ENCODE results near the gene MLPH.
"Not testable (repeated sequence)": the region's sequence is repeated elsewhere in the genome, so short reads cannot be mapped to it uniquely, and the experiment has no call there.

Gene MLPH

DNA sequence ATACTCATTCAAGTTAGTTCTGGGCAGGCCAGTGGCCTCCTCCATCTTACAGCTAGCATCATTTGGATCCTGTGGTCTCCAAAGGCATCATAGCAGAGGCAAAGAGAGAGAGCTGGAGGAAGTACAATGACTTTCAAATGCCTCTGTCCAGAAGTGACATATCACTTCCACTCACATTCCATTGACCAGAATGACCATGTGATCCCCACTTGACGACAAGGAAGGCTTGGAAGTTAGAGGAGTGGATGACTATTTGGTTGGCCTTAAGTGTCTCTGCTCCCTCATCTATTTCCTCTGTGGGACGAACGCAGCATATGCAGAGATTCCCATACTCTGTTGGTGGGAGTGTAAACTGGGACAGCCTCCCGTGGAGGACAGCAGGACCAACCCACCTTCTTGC lies 27.8 kb upstream of the MLPH start:
- DNase-seq, result no peak

DNA sequence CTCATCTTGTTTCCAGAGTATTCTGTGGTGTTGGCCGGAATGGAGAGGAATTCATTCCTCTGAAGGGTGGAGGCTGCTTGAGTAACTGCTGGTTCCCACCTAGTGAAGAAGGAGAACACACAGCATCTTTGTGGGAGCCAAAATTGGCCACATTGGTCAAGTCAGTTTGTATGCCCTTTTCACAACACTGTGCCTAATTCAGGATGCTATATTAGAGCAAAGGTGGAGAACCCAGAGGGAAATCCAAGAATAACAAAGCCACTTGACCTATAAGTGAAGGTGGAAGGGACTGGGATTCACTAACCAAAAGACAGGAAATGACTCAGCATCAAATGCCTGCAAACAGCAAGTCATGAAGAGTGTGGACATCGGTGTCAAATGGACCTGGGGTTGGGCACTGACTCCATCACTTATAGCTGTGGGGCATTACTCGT lies 27.3 kb upstream of the MLPH start:
- no peak for DNase-seq

DNA sequence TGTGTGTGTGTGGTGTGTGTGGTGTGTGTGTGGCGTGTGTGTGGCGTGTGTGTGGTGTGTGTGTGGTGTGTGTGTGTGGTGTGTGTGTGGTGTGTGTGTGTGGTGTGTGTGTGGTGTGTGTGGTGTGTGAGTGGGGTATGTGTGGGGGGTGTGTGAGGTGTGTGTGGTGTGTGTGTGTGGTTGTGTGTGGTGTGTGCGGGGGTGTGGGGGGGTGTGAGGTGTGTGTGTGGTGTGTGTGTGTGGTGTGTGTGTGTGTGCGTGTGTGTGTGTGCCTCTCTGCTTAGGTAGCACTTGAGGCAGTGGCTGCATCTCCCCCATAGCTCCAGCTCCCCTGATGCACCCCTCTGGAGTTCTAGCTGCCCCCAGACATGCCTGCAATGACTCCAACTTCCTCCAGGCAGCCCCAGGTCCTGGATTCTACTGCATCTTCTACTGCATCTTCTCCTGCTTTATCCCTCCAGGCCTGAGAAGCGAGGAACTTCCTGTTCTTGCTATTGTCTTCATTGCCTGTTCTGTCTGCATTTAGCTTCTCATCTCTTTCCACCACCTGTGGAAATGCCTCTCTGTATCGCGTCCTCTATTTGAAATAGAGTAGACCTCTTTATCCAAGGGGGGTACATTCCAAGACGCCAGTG lies 22.2 kb upstream of the MLPH start:
- no peak for DNase-seq

DNA sequence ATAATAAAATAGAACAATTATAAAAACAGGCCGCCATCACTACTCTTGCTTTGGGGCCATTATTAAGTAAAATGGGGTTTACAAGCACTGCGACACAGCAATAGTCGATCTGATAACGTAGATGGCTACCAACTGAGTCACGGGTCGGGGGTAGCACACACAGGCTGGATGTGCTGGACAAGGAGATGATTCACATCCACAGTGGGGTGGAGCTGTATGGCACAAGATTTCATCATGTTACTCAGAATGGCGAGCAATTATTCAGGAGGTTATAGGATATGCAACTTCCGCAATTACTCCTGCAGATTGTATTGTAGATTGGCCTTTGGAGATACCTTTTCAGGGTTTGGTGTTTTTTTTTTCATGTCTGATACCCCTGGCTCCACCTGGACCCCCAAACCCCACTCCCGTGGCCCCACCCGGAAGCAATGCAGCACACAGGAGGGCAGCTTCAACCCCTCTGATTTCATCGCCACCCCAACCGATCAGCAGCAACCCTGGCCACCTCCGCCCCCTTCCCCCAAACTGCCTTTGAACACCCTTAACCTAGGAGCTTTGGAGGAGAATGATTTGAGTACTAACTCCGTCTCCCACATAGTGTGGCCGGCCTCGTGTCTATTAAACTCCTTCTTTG lies 21.4 kb upstream of the MLPH start:
- DNase-seq, result peak; percentile 19

DNA sequence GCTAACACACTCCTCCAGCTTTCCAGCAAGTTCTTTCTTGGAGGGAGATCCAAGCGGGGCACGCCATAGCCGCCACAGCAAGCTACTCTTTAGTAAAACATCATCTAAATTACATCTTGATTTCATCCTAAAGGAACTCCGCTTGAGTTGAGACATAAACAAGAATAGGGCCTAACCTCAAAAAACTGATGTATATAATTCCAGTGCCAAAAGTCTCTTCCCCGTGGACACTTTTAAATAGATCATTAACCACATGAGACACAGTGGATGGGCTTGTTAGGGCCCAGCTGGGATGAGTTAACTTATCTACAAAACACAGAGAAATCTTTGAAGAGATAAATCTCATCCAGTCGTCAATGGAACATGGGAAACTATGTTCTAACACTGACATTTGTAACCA lies 20.8 kb upstream of the MLPH start:
- no peak for DNase-seq

DNA sequence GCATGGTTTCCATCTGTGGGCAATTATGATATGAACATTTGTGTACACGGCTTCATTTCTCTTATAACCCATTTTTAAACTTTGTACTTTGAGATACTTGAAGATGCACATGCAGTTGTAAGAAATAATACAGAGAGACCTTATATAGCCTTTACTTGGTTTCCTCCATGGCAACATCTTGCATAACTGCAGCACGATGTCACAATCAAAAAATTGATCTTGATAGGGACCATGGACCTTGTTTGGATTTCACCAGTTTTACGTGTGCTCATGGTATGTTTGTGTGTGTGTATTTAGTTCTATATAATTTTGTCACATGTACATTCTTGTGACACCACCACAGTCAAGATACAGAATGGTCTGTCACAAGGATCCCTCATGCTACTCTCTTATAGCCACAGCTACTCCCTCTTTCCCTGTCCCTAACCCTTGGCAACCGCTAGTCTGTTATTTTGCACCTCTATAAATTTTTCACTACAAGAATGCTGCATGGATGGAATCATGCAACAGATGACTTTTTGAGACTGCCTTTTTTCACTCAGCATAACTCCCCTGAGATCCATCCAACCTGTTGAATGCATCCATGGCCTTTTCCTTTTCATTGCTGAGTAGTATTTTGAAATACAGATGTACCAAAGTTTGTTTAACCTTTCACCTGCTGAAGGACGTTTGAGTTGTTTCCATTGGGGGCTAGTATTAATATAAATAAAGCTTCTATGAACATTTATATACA lies 19.4 kb upstream of the MLPH start:
- no peak for DNase-seq

DNA sequence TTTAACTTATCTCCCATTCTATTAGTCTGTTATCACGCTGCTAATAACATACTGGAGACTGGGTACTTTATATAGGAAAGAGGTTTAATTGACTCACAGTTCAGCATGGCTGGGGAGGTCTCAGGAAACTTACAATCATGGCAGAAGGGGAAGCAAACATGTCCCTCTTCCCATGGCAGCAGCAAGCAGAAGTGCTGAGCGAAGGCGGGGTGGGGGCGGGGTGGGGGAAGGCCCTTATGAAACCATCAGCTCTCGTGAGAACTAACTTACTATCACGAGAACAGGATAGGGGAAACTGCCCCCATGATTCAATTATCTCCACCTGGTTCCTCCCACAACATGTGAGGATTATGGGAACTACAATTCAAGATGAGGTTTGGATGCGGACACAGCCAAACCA lies 17.6 kb upstream of the MLPH start:
- DNase-seq, result not testable (repeated sequence)

DNA sequence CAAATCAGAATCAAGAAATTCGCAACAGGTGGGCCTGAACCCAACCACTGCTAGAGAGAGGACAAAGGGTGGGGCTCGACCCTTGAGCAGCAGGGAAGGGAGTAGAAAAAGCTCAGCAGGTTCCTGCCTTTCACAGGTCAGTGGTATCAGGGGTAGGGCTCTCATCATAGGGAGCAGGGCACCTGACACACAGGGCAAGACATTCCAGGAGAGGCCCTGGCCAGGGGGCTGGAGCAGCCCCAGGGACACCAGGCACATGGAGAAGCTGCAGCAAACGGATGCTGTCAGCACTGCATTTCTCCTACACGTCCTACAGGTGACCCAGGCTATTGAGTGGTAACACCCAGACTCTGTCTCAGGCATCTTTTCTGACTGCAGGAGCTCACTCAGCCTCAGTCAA lies 17.2 kb upstream of the MLPH start:
- no peak for DNase-seq

DNA sequence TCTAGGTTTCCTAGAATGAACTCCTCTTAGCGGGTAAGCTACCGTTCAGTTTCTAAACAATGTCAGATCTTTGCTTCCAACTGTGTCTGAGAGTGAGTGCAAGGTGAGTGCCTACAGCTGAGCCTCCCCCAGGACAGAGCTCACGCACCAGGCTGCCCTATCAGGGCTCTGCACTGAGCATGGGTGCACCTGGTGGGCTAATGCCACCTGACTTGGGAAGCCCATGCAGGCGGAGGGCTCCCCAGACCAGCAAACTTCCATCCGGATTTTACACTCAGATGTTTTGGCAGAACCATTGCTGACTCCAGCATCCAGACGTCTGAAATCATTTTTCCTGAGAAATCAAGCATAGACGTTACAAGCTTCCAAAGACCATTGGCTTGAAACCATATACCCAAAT lies 16.1 kb upstream of the MLPH start:
- no peak for DNase-seq

DNA sequence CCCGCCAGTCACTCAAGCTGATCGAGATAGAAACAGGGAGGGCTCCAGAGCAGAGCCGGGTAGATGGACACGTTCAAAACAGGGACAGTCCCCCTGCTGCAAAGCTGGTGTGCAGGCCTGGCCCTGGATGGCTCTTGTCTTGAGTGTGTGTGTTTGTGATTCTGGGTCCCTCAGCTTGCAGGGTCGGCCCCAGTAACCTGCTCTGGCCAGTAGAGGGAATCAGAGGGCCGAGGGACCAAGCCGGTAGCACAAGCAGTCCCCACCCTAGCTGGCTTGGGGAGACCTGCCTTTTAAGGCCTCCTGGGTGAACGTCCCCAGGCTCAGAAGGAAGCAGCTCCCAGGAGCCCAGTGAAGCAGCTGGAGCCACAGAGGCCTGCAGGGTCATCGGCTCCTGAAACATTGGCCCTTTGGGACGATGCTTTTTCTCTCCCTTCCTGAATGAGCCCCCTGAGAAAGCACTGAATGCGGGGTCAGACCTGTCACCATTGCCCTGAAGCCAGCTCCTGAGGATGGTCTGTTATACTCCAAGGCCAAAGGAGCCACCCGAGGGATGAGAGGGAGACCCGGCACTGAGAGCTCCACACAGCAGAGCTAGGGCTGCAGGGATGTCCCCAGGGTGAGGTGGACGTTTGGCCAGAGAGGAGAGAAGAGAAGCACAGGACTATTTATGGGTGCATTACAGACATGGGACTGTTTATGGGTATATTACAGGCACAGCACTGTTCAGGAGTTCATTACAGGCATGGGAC lies 15.4 kb upstream of the MLPH start:
- DNase-seq, result peak; percentile 68

DNA sequence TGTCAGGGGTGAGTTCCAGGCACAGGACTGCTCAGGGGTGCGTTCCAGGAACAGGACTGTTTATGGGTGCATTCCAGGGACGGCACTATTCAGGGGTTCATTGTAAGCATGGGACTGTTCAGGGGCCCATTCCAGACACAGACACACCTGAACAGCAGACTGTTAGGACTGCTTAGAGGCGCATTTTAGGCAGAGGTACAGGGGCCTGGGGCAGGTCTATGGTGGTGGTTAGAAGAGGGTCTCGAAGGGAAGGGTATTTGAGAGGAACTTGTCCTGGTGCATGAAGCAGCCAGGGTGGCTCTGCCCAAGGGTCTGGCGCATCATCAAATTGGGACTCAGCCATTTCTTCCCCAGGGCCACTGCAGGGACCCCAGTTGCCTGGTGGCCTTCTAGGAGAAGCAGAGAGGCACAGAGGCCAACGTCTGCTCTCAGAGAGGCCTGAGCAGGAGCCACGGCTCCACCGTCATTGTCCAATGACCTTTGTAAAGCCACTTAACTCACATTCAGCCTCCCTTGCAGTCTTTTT lies 14.8 kb upstream of the MLPH start:
- DNase-seq, result no peak

DNA sequence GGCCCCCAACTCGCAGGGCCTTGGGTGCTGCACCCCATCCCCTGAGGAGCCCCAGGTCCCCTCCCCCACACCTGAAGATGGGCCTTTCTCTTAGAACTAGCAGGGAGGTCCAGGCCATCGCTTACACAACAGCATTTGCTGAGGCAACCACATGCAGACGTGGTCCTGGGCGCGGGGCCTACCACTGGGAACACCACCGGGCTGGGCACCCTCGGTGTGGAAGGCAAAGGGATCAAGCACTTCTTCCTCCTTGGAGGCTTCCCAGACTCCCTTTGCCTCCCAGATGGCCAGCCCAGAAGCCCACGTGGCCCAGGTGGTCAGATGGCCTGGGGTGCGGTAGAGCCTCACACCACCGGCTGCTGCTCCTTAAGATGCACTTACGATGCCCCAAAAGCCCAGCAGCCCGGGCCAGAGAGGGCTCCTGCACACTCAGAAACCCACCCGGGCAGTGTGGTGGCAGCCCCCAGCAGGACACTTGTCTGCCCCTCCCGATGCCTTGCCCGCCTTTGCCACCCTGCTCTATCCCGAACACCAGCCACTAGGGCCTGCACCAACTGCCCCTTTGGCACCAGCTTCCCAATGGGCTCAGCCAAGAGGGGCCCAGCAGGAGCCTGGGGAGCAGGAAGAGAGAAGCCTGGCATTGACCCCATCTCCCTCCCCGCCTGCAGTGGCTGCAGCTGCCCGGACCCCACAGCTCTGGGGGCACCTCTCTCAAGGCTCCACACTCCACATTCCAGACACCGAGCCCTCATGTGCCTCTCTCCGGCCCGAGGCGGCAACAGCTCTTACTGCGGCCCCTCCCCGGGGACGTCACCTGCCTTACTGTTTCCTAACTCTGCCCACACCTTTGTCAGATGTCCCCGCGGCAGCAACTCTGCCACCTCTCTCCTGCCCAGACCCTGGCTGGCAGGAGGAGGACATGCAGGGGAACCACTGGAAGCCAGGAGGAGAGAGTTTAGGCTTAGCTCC lies 13.9 kb upstream of the MLPH start:
- no peak for DNase-seq

DNA sequence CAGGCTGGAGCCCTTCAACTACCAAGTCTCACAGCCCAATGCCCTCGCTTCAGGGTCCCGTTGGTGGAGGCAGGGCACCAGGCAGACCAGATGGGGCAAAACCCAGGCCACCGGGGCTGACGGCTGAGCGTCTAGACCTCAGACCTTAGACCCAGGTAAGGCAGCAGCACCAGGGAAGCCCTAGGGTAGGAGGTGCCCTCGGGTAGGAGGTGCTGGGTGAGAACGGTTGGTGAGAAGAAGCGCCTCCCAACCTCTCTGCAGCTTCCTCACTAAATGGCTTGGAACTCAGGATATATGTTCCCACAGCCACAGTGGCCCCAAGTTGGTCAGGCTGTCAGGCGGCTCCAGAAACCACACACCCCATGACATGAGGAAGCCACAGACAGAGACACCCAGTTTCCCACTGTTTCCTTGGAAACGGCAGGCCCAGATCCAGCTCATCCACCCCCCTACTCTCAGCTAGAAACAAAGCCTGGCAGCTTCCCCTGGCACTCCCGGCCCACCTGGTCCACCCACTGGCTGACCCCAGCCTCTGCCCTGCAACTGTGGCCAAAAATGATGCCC lies 13.1 kb upstream of the MLPH start:
- no peak for DNase-seq

DNA sequence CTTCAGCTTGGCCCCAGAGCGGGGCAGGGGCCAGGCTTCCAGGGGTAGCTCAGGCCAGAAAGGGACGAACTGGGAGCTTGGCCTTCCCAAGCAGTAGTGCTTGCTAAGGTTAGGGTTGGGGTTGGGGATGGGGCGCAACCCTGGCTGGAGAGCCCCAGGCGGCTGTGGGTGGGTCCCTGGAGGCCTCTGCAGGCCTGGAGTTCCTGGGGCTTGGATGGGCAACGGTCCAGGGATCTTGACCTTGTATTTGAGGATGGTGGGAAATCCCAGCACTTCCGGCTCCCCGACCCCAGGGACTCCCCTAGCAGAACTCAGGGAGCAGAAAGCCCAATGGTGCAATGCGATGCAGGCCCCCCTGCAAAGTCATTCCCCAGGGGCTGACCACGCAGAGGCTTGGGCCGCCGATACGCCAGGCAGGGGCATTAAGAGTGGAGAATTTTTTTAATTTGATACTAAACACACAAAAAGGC lies 12.6 kb upstream of the MLPH start:
- no peak for DNase-seq

DNA sequence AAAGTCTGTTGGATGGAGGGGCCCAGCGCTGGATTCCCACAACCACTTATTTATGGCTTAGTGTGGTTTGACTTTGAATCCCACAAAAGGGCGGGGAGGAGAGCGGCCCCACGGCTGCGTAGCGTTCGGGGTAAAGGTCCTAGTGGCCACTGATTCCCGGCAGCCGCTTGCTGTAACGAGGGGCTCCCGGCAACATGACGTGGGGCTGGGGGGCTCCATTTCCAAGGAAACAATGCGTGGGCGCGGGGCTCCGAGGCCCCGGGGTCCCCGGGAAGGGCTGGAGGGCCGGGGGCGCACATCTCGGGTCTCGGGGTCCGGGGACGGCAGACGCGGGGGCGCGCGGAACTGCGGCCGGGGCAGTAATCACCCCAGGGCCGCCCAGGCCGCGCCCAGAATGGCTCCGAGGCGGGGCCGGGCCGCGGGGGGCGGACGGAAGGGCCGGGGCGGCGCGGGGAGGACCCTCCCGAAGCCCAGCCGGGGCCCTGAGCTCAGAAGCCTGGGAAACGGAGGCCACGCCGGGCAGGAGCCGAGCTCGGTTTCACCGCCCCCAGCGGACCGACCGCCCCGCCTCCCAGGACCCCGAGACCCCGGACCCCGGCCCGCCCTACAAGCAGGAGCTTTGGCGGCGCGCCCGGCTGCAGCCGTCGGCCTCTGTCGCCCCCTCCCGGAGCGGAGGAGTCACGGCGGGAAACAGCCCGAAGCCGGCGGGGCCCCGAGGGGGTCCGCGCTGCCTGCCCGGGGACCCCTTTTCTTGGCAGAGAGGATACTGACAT lies 11.9 kb upstream of the MLPH start:
- DNase-seq, result peak; percentile 88

DNA sequence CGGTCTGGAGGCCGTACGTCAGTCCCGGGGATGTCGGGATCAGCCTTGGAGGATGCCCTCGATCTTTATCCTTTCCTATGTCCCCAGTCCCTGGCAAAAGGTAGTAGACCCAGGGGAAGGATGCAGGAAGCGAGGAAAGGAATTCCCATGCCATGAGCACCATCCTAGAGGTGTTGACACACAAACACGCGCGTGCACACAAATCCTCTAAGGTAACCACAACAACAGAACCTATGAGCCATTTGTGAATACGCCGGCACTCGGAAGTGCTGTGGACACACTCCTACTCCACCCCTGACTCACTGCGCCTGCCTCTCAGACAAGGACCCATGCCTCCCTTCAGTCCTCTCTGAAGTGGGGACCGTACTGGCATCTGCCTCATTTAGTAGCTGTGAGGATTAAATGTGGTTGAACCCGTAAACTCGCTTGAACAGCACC lies 11.3 kb upstream of the MLPH start:
- DNase-seq, result peak; percentile 66

DNA sequence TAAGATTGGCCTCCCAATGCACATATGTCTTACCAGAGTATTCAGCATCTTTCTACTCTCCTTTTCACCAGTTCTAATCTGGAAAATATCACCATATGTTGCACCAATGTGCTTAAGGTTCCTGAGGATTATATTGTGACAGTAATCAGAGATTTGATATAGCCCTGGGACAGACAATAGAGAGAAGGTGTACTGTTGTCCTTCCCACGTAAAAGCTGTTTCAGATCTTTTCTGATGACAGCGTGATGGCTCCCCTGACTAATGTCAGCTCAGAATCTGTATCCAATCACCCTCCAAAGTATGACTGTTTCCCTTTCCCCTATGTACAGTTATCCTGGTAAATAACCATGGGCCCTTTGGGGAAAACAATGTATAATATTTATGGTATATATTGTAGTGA lies 9.0 kb upstream of the MLPH start:
- no peak for DNase-seq

DNA sequence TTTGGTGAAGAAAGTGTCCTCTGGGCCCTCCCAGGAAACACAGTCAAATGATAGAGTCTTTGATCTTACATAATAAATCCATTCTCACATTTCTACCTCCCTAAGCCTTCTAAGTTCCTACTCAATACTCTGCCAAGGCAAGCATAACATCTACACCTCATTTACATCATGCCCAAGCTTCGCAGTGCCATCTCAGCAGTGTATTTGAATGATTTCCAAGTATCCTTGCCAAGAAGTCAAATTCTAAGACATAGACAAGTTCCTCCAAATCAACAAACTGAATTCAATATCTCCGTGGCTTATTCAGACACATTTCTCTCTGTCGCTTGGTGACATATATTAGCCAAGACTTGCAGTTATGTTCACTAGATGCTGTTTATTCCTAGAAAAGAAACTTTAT lies 8.1 kb upstream of the MLPH start:
- no peak for DNase-seq

DNA sequence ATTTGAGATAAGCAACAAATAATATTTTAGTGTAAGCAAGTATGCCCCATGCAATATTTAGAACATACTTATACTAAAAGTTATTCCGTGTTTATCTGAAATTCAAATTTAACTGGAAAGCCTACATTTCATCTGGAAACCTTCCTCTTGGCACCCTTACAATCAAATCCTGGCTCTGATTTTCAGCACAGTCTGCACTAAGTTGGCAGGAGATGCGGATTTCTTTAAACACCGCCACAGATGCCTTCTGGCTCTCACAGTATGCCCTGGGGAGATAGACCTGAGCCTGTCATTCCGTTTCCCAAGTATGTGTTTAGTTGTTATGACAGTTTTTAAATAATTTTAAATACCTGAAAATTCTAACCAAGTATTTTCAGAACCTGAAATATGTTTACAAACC lies 7.3 kb upstream of the MLPH start:
- DNase-seq, result no peak

DNA sequence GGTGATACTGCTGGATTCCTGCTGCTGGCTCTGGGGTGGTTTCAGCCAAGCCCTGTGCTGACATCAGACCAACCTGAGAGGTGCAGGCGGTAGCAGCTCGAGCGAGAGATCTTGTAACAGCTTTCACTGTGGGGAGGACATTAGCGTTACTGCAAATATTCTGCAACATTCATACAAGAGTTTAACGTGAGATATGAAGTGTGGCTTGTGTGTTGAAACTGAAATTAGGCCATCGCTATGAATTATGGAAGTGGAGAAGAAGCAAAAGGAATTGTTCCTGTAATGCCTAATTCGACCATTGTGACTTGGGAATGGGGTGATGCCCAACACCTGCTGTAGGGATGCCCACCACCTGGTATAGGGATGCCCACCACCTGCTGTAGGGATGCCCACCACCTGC lies 6.5 kb upstream of the MLPH start:
- DNase-seq, result no peak

DNA sequence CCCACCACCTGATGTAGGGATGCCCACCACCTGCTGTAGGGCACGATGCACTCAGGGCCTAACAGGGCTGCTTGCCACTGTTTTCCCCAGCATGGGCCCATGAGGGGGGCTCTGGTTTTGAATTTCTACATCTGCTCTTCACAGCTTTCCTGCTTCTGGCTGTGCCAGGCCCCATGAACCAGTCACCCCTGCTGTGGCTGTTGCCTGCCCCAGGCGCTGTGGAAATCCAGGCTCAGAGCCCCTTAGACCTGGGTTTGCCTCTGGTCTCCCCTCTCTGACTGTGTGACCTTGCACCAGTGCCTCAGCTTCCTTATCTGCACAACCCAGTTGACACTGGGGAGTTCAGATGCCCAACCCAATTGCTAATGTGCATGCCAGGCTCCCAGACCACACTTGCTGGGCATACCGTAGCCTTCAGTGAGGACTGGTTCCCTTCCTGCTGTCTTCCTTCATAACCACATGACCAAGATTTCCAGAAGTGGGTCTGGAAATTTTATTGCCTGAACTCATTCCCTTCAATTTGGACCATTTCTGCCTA lies 6.0 kb upstream of the MLPH start:
- DNase-seq, result no peak
